Measurements from ENCODE around the gene PARD3. TPM values are rescaled to one million over a fixed set of nuclear protein-coding genes. Genes with fewer than 3 reads are reported as not detected.

PARD3 gene
- total RNA-seq, 2 experiments from 2014 or later, result 0.53 to 0.71 TPM

GRCh38 chr10:34731885-34732701 lies 83.0 kb downstream of the PARD3 start:
- Mint-ChIP-seq H3K27ac (no peak overlapping the region), H3K4me1 (ENCODE audit: low read depth) (no peaks in the 10 kb centered on the region), H3K27me3 (no peaks in the 10 kb centered on the region), H3K36me3 (ENCODE audit: low read depth) (no peaks in the 10 kb centered on the region), H3K4me3 (no peak overlapping the region), H3K9me3 (no peaks in the 10 kb centered on the region)
- CTCF ChIA-PET, result no interaction called here
- no peak overlapping the region for H3K4me3 ChIP-seq (ENCODE audit: low read length)
- no peaks in the 10 kb centered on the region for H3K36me3 ChIP-seq (ENCODE audit: insufficient read depth, low read length)
- ATAC-seq (ENCODE audit: poor library complexity) (no peak), DNase-seq (no peak)
- H3K9me3 ChIP-seq (ENCODE audit: control insufficient read depth in 1 of 2, insufficient read depth in 1 of 2, low read length in 2 of 2), result no peaks in the 10 kb centered on the region
- no peaks in the 10 kb centered on the region for H3K27me3 ChIP-seq (ENCODE audit: control insufficient read depth in 1 of 2, insufficient read depth in 2 of 2, low read length in 2 of 2)
- no peak overlapping the region for H3K27ac ChIP-seq (ENCODE audit: low read depth in 1 of 2, low read length in 2 of 2)
- no peaks in the 10 kb centered on the region for H3K4me1 ChIP-seq (ENCODE audit: insufficient read depth, low read length)
- TF ChIP-seq, protein P1, sequence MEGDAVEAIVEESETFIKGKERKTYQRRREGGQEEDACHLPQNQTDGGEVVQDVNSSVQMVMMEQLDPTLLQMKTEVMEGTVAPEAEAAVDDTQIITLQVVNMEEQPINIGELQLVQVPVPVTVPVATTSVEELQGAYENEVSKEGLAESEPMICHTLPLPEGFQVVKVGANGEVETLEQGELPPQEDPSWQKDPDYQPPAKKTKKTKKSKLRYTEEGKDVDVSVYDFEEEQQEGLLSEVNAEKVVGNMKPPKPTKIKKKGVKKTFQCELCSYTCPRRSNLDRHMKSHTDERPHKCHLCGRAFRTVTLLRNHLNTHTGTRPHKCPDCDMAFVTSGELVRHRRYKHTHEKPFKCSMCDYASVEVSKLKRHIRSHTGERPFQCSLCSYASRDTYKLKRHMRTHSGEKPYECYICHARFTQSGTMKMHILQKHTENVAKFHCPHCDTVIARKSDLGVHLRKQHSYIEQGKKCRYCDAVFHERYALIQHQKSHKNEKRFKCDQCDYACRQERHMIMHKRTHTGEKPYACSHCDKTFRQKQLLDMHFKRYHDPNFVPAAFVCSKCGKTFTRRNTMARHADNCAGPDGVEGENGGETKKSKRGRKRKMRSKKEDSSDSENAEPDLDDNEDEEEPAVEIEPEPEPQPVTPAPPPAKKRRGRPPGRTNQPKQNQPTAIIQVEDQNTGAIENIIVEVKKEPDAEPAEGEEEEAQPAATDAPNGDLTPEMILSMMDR (IDR thresholded peaks at IDR 0.05), result no peak
- intact Hi-C loops (cut with DNase I, micrococcal nuclease), result no loop called here
- POLR2A ChIA-PET, result no interaction called here

DNA sequence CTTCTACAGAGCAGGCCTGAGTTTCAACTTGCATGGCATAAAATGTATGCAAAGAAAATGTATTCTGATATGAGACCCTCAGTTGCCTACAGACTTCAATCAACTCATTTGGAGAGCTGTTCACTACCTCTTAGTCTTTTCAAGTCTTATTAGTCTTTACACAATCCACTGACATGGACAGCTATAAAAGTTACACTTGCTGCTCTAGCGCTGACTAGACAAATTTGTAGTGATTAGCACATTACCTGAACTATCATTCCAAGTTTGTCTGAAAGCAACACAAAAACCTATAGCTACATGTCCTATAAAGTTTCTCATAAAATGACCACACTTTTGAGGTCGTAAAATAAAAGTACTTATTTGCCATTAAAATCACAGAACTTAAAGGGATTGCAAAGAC lies 83.9 kb downstream of the PARD3 start:
- H3K36me3 ChIP-seq (ENCODE audit: insufficient read depth, low read length), result no peaks in the 10 kb centered on the region
- no peak for ATAC-seq (ENCODE audit: poor library complexity)
- H3K27me3 ChIP-seq (ENCODE audit: control insufficient read depth in 1 of 2, insufficient read depth in 2 of 2, low read length in 2 of 2), result no peaks in the 10 kb centered on the region
- CTCF ChIA-PET, result no interaction called here
- no peaks in the 10 kb centered on the region for H3K9me3 ChIP-seq (ENCODE audit: control insufficient read depth in 1 of 2, insufficient read depth in 1 of 2, low read length in 2 of 2)
- no peak overlapping the region for H3K4me3 ChIP-seq (ENCODE audit: low read length)
- H3K27me3 Mint-ChIP-seq, result no peaks in the 10 kb centered on the region
- POLR2A ChIA-PET, result no interaction called here
- no peak for DNase-seq
- intact Hi-C loops (cut with DNase I, micrococcal nuclease), result no loop called here
- no peak overlapping the region for H3K4me3 Mint-ChIP-seq
- H3K9me3 Mint-ChIP-seq, result no peaks in the 10 kb centered on the region
- no peaks in the 10 kb centered on the region for H3K4me1 ChIP-seq (ENCODE audit: insufficient read depth, low read length)
- H3K36me3 Mint-ChIP-seq (ENCODE audit: low read depth), result no peaks in the 10 kb centered on the region
- H3K27ac Mint-ChIP-seq, result no peak overlapping the region
- H3K4me1 Mint-ChIP-seq (ENCODE audit: low read depth), result no peaks in the 10 kb centered on the region
- TF ChIP-seq, protein P1 (IDR thresholded peaks at IDR 0.05), result no peak
- no peak overlapping the region for H3K27ac ChIP-seq (ENCODE audit: low read depth in 1 of 2, low read length in 2 of 2)

GRCh38 chr10:34730726-34731125 lies 84.4 kb downstream of the PARD3 start:
- CTCF ChIA-PET, result no interaction called here

More at GRCh38 chr10:34730726-34731125, 84.4 kb downstream of the PARD3 start:
- Histone ChIP-seq H3K9me3 (ENCODE audit: control insufficient read depth in 1 of 2, insufficient read depth in 1 of 2, low read length in 2 of 2) (no peaks in the 10 kb centered on the region), H3K27me3 (ENCODE audit: control insufficient read depth in 1 of 2, insufficient read depth in 2 of 2, low read length in 2 of 2) (no peaks in the 10 kb centered on the region), H3K27ac (ENCODE audit: low read depth in 1 of 2, low read length in 2 of 2) (no peak overlapping the region), H3K4me1 (ENCODE audit: insufficient read depth, low read length) (no peaks in the 10 kb centered on the region), H3K36me3 (ENCODE audit: insufficient read depth, low read length) (no peaks in the 10 kb centered on the region), H3K4me3 (ENCODE audit: low read length) (no peak overlapping the region)
- H3K4me1 Mint-ChIP-seq (ENCODE audit: low read depth), result no peaks in the 10 kb centered on the region
- TF ChIP-seq, protein P1 (IDR thresholded peaks at IDR 0.05), result no peak
- DNase-seq (no peak), ATAC-seq (ENCODE audit: poor library complexity) (no peak)
- POLR2A ChIA-PET, result no interaction called here
- no peaks in the 10 kb centered on the region for H3K27me3 Mint-ChIP-seq
- H3K36me3 Mint-ChIP-seq (ENCODE audit: low read depth), result no peaks in the 10 kb centered on the region
- no peak overlapping the region for H3K4me3 Mint-ChIP-seq
- no peak overlapping the region for H3K27ac Mint-ChIP-seq
- intact Hi-C loops (cut with DNase I, micrococcal nuclease), result no loop called here
- no peaks in the 10 kb centered on the region for H3K9me3 Mint-ChIP-seq
